Osteoblast (primary cell): ENCODE measurements around the gene TIMM17B. TPM values are rescaled to one million over a fixed set of nuclear protein-coding genes. Genes with fewer than 3 reads are reported as not detected.
A peak's percentile ranks its signal among the peaks of the same experiment; 100 is the strongest.

Experiments used
- DNase-seq: peaks from one replicate; pipeline ENCODE4 v3.0.0; 2011; ENCODE audit warnings: low spot score, mixed read lengths; ENCODE audit not compliant: insufficient read length; ENCODE audit errors: missing footprints
- H2AFZ ChIP-seq: 2 replicates; pipeline ENCODE4 v1.6.0; 2011; ENCODE audit warnings: mild to moderate bottlenecking, low read length
- H3K27ac ChIP-seq: 2 replicates; pipeline ENCODE4 v1.5.1; 2011; ENCODE audit warnings: mild to moderate bottlenecking, low read depth, low read length, moderate library complexity
- H3K27me3 ChIP-seq: 2 replicates; pipeline ENCODE4 v1.6.0; 2012; ENCODE audit warnings: mild to moderate bottlenecking, control low read depth, inconsistent platforms, low read length, moderate library complexity; ENCODE audit not compliant: insufficient read depth
- H3K36me3 ChIP-seq: 2 replicates; pipeline ENCODE4 v1.5.1; 2011; ENCODE audit warnings: mild to moderate bottlenecking, low read length, control low read depth, moderate library complexity; ENCODE audit not compliant: insufficient read depth
- H3K4me1 ChIP-seq: 2 replicates; pipeline ENCODE4 v1.5.1; 2011; ENCODE audit warnings: mild to moderate bottlenecking, low read length, control low read depth, moderate library complexity; ENCODE audit not compliant: insufficient read depth
- H3K4me2 ChIP-seq: 2 replicates; pipeline ENCODE4 v1.6.0; 2011; ENCODE audit warnings: mild to moderate bottlenecking, low read length; ENCODE audit not compliant: insufficient read depth
- H3K4me3 ChIP-seq: fragments of 200-600 bp; sonication (generic); 3 replicates; pipeline ENCODE4 v1.5.1; 2012; ENCODE audit warnings: mild to moderate bottlenecking, low read length, inconsistent platforms; ENCODE audit not compliant: insufficient read depth
- H3K79me2 ChIP-seq: 2 replicates; pipeline ENCODE4 v1.6.0; 2012; ENCODE audit warnings: mild to moderate bottlenecking, low read length, control low read depth, inconsistent platforms; ENCODE audit not compliant: insufficient read depth
- H3K9me3 ChIP-seq: 2 replicates; pipeline ENCODE4 v1.5.1; 2011; ENCODE audit warnings: low read depth, low read length, control low read depth
- H4K20me1 ChIP-seq: 2 replicates; pipeline ENCODE4 v1.6.0; 2012; ENCODE audit warnings: mild to moderate bottlenecking, low read length, control low read depth; ENCODE audit not compliant: insufficient read depth
- CTCF ChIP-seq: IDR thresholded peaks from 2 replicates; pipeline ENCODE4 v1.5.1; 2011; ENCODE audit warnings: mild to moderate bottlenecking, low read depth, low read length, moderate library complexity; ENCODE audit errors: extremely low read depth
- total RNA-seq: library from RNA; depleted of rRNA; stranded (reverse); fragments of >200 nt; gene quantifications from 2 replicates; pipeline ENCODE4 v1.2.3, GENCODE V29; 2012

Gene TIMM17B
- 20.6 and 24.2 TPM in 2 replicates for total RNA-seq

GRCh38 chrX:48897625-48898306 lies at the start of gene TIMM17B, which contains the start of gene PQBP1:
TIMM17B (minus strand) TSS chrX:48897768; CDS start chrX:48897749, 19 bp downstream.
PQBP1 (plus strand) TSS chrX:48897930; CDS start chrX:48898510, 580 bp downstream.
- Histone ChIP-seq H3K4me1 (peaks cover 10% of the 10 kb centered on the region), H3K4me3 (peak within 1 kb of the TSS; percentile 91), H3K9me3 (no peaks in the 10 kb centered on the region), H2AFZ (peak within 1 kb of the TSS; percentile 91), H3K79me2 (peaks cover 31% of the 10 kb centered on the region), H4K20me1 (peaks cover 3% of the 10 kb centered on the region), H3K27ac (peak within 1 kb of the TSS; percentile 91), H3K27me3 (no peaks in the 10 kb centered on the region), H3K36me3 (peaks cover 8% of the 10 kb centered on the region), H3K4me2 (peak within 1 kb of the TSS; percentile 90)
- DNase-seq, result peak; percentile 96
- TF ChIP-seq CTCF, result no peak

- Histone ChIP-seq H3K27me3 (no peaks in the 10 kb centered on the region), H2AFZ (no peak overlapping the region), H3K4me2 (no peak overlapping the region), H3K36me3 (peaks cover 13% of the 10 kb centered on the region), H4K20me1 (peaks cover 21% of the 10 kb centered on the region), H3K4me1 (no peaks in the 10 kb centered on the region), H3K27ac (no peak overlapping the region), H3K4me3 (no peak overlapping the region), H3K9me3 (no peaks in the 10 kb centered on the region), H3K79me2 (peaks cover 75% of the 10 kb centered on the region)
- DNase-seq, result peak; percentile 94
- TF ChIP-seq CTCF, result peak; percentile 93
Measured at GRCh38 chrX:48945517-48946348, 48.2 kb upstream of the TIMM17B start.

GRCh38 chrX:48942895-48943294 lies 45.3 kb upstream of the TIMM17B start:
- Histone ChIP-seq H3K4me1 (peaks cover 3% of the 10 kb centered on the region), H3K4me2 (no peak overlapping the region), H4K20me1 (peaks cover 36% of the 10 kb centered on the region), H3K9me3 (no peaks in the 10 kb centered on the region), H3K79me2 (peaks cover 81% of the 10 kb centered on the region), H3K27ac (no peak overlapping the region), H3K4me3 (no peak overlapping the region), H3K27me3 (no peaks in the 10 kb centered on the region), H2AFZ (no peak overlapping the region), H3K36me3 (peaks cover 25% of the 10 kb centered on the region)
- DNase-seq, result no peak
- no peak for TF ChIP-seq CTCF
